ENCODE data around the gene GPR15LG.

Gene GPR15LG

GRCh38 chr10:84224411-84225028 is 50.9 kb downstream of the GPR15LG start:
- no peak for DNase-seq (ENCODE audit: low spot score)

GRCh38 chr10:84225427-84226173 is 52.0 kb downstream of the GPR15LG start, which contains the start of gene LRIT2:
Gene LRIT2, minus strand, starts transcription at chr10:84225544. Its CDS starts 24 bp downstream, at chr10:84225520.
- no peak for TF ChIP-seq CTCF (IDR thresholded peaks at IDR 0.05; ENCODE audit: extremely low read depth, missing control alignments)
- DNase-seq (ENCODE audit: low spot score): no peak

More at GRCh38 chr10:84224411-84225028, 50.9 kb downstream of the GPR15LG start:
- no peak for TF ChIP-seq CTCF (IDR thresholded peaks at IDR 0.05; ENCODE audit: extremely low read depth, missing control alignments)

GRCh38 chr10:84226616-84227015 is 53.0 kb downstream of the GPR15LG start:
- TF ChIP-seq CTCF (IDR thresholded peaks at IDR 0.05; ENCODE audit: extremely low read depth, missing control alignments): no peak
- DNase-seq (ENCODE audit: low spot score): no peak

- TF ChIP-seq CTCF (IDR thresholded peaks at IDR 0.05; ENCODE audit: extremely low read depth, missing control alignments): no peak
- DNase-seq (ENCODE audit: low spot score): no peak
Measured at GRCh38 chr10:84227810-84228209, 54.2 kb downstream of the GPR15LG start.

GRCh38 chr10:84230359-84230758 is 56.8 kb downstream of the GPR15LG start:
- no peak for TF ChIP-seq CTCF (IDR thresholded peaks at IDR 0.05; ENCODE audit: extremely low read depth, missing control alignments)
- DNase-seq (ENCODE audit: low spot score): no peak

- TF ChIP-seq CTCF (IDR thresholded peaks at IDR 0.05; ENCODE audit: extremely low read depth, missing control alignments): no peak
- no peak for DNase-seq (ENCODE audit: low spot score)
Measured at GRCh38 chr10:84232376-84232775, 58.8 kb downstream of the GPR15LG start.

- DNase-seq (ENCODE audit: low spot score): no peak
- no peak for TF ChIP-seq CTCF (IDR thresholded peaks at IDR 0.05; ENCODE audit: extremely low read depth, missing control alignments)
Measured at GRCh38 chr10:84233940-84234339, 60.3 kb downstream of the GPR15LG start.
